ENCODE measurements around the gene RPL41. TPM values are rescaled to one million over a fixed set of nuclear protein-coding genes. Genes with fewer than 3 reads are reported as not detected.

RPL41 gene
- total RNA-seq, 1 donor from 2014 or later: 4,566 TPM

- peaks cover 36% of the 10 kb centered on the region for H3K4me1 Mint-ChIP-seq (ENCODE audit: unreplicated experiment)
- peak overlapping the region; percentile 94 for H3K27ac Mint-ChIP-seq
- peaks cover 22% of the 10 kb centered on the region for H3K36me3 Mint-ChIP-seq
- DNase-seq (ENCODE audit: extremely low spot score, unreplicated experiment): peak; percentile 78
- TF ChIP-seq, protein P1, sequence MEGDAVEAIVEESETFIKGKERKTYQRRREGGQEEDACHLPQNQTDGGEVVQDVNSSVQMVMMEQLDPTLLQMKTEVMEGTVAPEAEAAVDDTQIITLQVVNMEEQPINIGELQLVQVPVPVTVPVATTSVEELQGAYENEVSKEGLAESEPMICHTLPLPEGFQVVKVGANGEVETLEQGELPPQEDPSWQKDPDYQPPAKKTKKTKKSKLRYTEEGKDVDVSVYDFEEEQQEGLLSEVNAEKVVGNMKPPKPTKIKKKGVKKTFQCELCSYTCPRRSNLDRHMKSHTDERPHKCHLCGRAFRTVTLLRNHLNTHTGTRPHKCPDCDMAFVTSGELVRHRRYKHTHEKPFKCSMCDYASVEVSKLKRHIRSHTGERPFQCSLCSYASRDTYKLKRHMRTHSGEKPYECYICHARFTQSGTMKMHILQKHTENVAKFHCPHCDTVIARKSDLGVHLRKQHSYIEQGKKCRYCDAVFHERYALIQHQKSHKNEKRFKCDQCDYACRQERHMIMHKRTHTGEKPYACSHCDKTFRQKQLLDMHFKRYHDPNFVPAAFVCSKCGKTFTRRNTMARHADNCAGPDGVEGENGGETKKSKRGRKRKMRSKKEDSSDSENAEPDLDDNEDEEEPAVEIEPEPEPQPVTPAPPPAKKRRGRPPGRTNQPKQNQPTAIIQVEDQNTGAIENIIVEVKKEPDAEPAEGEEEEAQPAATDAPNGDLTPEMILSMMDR (conservative IDR thresholded peaks at IDR 0.05): no peak
- no peaks in the 10 kb centered on the region for H3K27me3 Mint-ChIP-seq
- peak overlapping the region; percentile 99 for H3K4me3 Mint-ChIP-seq
- H3K9me3 Mint-ChIP-seq: no peaks in the 10 kb centered on the region
Measured at GRCh38 chr12:56129206-56129941, 12.9 kb downstream of the RPL41 start.

- Mint-ChIP-seq H3K9me3 (no peaks in the 10 kb centered on the region), H3K4me3 (peak overlapping the region; percentile 86), H3K4me1 (ENCODE audit: unreplicated experiment) (peaks cover 35% of the 10 kb centered on the region), H3K36me3 (peaks cover 22% of the 10 kb centered on the region), H3K27me3 (no peaks in the 10 kb centered on the region), H3K27ac (peak overlapping the region; percentile 94)
- DNase-seq (ENCODE audit: extremely low spot score, unreplicated experiment): no peak
- TF ChIP-seq, protein P1 (conservative IDR thresholded peaks at IDR 0.05): no peak
Measured at GRCh38 chr12:56129942-56130495, 13.6 kb downstream of the RPL41 start.

DNA sequence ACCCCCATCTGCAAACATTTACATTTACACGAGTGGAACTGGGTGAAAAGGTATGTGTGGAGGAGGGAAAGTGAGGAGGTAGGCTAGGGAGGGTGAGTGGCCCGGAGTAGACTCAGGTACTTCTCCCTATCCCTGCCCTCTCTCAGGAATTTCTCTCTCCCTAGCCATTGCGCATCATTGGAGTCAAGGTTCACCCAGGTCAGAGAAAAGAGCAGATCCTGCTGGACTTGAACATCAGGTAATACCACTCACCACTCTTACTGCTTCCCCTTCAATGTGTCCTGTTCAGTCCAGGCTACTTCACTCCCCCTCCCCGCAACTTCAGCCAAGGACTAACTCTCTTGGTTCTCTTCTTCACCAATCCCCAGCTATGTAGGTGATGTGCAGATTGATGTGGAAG, 14.4 kb downstream of the RPL41 start:
- Mint-ChIP-seq H3K27ac (no peak overlapping the region), H3K4me3 (peak overlapping the region; percentile 86), H3K27me3 (no peaks in the 10 kb centered on the region), H3K4me1 (ENCODE audit: unreplicated experiment) (peaks cover 34% of the 10 kb centered on the region), H3K36me3 (peaks cover 23% of the 10 kb centered on the region), H3K9me3 (no peaks in the 10 kb centered on the region)
- TF ChIP-seq, protein P1 (conservative IDR thresholded peaks at IDR 0.05): no peak
- no peak for DNase-seq (ENCODE audit: extremely low spot score, unreplicated experiment)

- Mint-ChIP-seq H3K27me3 (no peaks in the 10 kb centered on the region), H3K36me3 (peaks cover 44% of the 10 kb centered on the region), H3K4me3 (no peak overlapping the region), H3K27ac (no peak overlapping the region), H3K4me1 (ENCODE audit: unreplicated experiment) (peaks cover 5% of the 10 kb centered on the region), H3K9me3 (no peaks in the 10 kb centered on the region)
- TF ChIP-seq, protein P1 (conservative IDR thresholded peaks at IDR 0.05): no peak
- no peak for DNase-seq (ENCODE audit: extremely low spot score, unreplicated experiment)
Measured at GRCh38 chr12:56134897-56135296, 18.5 kb downstream of the RPL41 start.

DNA sequence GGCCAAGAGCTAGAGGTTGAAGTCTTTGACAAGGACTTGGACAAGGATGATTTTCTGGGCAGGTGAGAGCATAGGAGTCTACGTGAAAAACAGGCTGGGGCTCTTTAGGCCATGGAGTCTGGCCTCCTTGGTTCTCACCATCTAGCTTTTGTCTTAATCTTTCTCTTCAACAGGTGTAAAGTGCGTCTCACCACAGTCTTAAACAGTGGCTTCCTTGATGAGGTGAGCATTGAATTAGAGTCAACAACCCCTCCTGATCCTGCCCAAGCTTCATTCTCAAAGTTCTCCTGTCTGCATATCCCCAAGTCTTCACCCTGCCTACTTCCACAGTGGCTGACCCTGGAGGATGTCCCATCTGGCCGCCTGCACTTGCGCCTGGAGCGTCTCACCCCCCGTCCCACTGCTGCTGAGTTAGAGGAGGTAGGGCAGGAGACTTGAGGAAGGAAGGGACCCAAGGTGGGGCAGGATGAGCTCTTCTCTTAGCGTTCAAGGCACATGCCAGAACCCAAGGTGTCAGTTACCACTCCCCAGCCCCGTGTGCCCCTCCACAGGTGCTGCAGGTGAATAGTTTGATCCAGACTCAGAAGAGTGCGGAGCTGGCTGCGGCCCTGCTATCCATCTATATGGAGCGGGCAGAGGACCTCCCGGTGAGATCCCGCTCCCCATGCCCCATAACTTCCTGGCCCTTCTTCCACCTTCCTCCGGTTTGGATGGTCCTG, 21.6 kb downstream of the RPL41 start:
- Mint-ChIP-seq H3K36me3 (peaks cover 41% of the 10 kb centered on the region), H3K4me3 (no peak overlapping the region), H3K9me3 (no peaks in the 10 kb centered on the region), H3K4me1 (ENCODE audit: unreplicated experiment) (no peaks in the 10 kb centered on the region), H3K27me3 (no peaks in the 10 kb centered on the region), H3K27ac (no peak overlapping the region)
- TF ChIP-seq, protein P1 (conservative IDR thresholded peaks at IDR 0.05): no peak
- no peak for DNase-seq (ENCODE audit: extremely low spot score, unreplicated experiment)
